PC-3 (cell line): ENCODE results near the gene ATP6AP1.

Source experiments
- CTCF ChIP-seq: fragments of 300-600 bp; sonication (generic); conservative IDR thresholded peaks from 2 replicates; pipeline ENCODE4 v1.5.1; 2017; ENCODE audit warnings: antibody characterized with exemption, low read depth, mild to moderate bottlenecking, low read length
- EZH2 ChIP-seq: fragments of 300-600 bp; sonication (generic); IDR thresholded peaks from one replicate; pipeline ENCODE4 v1.6.1; 2017; ENCODE audit warnings: antibody characterized with exemption, mild to moderate bottlenecking, low read length; ENCODE audit not compliant: unreplicated experiment

- TF ChIP-seq CTCF, result no peak
- no peak for TF ChIP-seq EZH2
Measured at GRCh38 chrX:154465601-154466000, 37.1 kb downstream of the ATP6AP1 start.
